GM19328 (cell line): ENCODE measurements around the gene UFSP1.

Experiments used
- ATAC-seq: cut with Tn5 transposase; IDR thresholded peaks from one replicate; pipeline ENCODE4 v1.9.1; 2021; ENCODE audit warnings: mild to moderate bottlenecking, moderate library complexity; ENCODE audit not compliant: unreplicated experiment

UFSP1 gene

GRCh38 chr7:100882785-100883526 is 6.6 kb downstream of the UFSP1 start:
- ATAC-seq, result no peak

- no peak for ATAC-seq
Measured at GRCh38 chr7:100882201-100882600, 7.3 kb downstream of the UFSP1 start.

- no peak for ATAC-seq
Measured at GRCh38 chr7:100881136-100881535, 8.4 kb downstream of the UFSP1 start.

- ATAC-seq, result no peak
Measured at GRCh38 chr7:100880645-100881044, 8.9 kb downstream of the UFSP1 start.

- no peak for ATAC-seq
Measured at GRCh38 chr7:100879685-100880261, 9.7 kb downstream of the UFSP1 start.

GRCh38 chr7:100878685-100879084 is 10.8 kb downstream of the UFSP1 start:
- no peak for ATAC-seq

GRCh38 chr7:100878013-100878412 is 11.5 kb downstream of the UFSP1 start:
- ATAC-seq, result no peak

GRCh38 chr7:100875356-100875751 is 14.2 kb downstream of the UFSP1 start:
- peak; percentile 20 for ATAC-seq

- peak; percentile 89 for ATAC-seq
Measured at GRCh38 chr7:100874577-100875355, 14.7 kb downstream of the UFSP1 start, which contains the start of gene SRRT. TSS of gene SRRT (plus strand) at chr7:100875103. CDS start at chr7:100875591, 488 bp downstream.

- ATAC-seq, result no peak
Measured at GRCh38 chr7:100874300-100874576, 15.3 kb downstream of the UFSP1 start.

DNA sequence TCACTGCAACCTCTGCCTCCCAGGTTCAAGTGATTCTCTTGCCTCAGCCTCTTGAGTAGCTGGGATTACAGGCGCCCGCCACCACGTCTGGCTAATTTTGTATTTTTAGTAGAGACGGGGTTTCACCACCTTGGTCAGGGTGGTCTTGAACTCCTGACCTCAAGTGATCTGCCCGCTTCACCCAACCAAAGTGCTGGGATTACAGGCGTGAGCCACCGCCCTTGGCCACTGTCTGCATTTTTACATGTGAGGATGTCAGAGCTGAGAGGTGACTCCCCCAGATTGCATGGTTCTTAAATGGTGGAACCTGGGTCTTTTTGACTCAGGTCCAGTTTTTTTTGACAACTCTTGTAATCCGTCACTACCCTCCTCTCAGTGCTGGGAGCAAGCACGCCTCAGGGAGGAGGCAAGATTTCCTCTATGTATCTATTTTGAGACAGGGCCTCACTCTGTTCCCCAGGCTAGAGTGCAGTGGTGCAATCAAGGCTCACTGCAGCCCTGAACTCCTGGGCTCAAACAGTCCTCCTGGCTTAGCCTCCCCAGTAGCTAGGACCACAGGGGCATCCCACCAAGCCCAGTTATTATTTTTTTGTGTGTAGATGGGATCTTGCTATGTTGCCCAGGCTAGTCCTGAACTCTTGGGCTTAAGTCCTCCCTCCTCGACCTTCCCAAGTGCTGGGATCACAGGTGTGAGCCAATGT is 15.8 kb downstream of the UFSP1 start:
- no peak for ATAC-seq

DNA sequence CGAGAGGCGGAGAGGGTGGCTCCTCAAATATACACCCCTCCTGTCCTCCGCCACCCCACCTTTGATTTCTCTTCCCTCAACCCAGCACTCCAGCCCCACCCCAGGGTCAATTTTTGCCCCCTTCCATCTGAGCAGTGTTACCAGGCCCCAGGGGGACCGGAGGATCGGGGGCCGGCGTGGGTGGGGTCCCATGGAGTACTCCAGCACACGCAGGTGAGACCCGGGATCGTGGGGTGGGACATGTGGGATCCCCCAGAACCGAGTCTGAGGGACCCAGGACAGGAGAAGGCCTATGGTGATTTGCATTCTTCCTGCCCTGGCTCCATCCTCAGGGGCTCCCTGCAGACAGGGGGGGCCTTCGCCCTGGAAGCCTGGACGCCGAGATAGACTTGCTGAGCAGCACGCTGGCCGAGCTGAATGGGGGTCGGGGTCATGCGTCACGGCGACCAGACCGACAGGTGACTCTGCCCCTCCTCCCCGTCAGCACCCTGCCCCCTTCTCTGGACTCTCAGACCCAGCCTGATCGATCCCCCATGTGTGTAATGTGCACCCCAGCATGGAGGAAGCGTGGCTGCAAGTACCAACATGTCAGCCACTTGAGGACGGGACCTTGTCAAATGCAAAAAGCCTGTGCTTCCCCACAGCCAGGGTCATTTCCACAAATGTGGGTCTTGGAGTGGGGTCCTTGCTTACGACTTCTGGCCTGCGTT is 21.6 kb downstream of the UFSP1 start:
- no peak for ATAC-seq

DNA sequence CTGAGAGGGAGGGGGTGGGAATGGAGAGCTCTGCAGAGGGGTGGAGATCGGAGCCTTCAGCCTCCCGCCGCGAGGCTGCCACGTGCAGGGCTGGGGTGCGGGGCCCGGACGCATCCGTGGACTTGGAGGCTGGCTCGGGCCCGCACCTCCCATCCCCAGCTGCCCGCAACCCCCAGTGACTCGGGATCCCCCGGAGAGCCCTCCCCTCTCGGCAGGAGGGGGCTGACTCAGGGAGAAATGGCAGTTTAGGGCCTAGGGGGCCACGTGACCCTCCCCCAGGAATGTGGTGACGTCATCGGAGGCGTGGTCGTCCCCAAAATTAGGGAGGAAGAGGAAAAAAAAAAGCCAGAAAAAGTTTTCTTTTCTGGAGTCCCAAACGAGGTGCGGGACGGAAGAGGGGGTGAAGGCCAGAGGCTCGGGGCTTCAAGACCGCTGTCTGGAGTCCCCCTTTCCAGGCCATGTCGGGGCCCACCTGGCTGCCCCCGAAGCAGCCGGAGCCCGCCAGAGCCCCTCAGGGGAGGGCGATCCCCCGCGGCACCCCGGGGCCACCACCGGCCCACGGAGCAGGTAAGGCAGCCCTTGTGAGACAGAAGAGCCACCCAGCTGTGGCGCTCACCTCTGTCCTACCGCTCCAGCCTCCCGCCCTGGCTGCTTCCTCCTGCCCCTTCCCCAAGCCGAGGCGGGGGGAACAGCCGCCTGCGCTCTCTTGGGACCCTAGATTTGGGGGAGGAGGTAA is 22.3 kb downstream of the UFSP1 start, which contains the start of gene TRIP6:
TRIP6 (plus strand) TSS at position 348 of the 736 bp plus-strand sequence; CDS start at position 459, 111 bp downstream.
- ATAC-seq, result no peak

DNA sequence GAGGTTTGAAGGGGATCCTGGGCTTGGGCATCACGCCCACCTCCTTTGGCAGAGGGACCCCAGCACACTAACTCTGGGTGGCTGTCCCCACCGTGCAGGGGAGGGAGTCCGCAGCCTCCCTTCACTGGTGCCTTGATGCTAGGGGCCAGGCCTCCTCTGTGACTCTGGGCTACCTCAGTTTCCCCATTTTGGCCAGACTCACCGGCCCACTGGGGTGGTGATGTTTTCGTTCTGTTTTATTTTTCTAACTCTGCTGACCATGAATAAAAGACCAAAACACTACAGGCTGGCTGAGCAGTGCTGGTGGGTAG is 22.8 kb downstream of the UFSP1 start:
- no peak for ATAC-seq

DNA sequence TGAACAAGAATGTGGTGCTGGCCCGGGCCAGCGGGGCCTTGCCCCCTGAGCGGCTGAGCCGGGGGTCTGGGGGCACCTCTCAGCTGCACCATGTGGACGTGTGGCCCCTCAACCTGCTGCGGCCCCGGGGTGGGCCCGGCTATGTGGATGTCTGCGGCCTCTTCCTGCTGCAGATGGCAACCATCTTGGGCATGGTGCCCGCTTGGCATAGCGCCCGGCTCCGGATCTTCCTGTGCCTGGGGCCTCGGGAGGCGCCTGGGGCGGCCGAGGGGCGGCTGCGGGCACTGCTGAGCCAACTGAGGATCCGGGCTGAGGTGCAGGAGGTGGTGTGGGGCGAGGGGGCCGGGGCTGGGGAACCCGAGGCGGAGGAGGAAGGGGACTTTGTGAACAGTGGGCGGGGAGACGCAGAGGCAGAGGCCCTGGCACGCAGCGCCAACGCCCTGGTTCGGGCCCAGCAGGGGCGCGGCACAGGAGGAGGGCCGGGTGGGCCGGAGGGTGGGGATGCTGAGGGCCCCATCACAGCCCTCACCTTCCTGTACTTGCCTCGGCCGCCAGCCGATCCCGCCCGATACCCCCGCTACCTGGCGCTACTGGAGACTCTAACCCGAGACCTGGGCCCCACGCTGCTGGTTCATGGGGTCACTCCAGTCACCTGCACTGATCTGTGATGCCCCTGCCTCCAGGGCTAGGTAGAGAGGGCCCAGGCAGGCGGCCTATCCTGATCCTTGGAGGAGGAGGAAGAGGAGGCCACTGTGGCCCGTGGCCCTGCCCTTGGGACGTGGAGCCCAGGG is 23.4 kb downstream of the UFSP1 start:
- no peak for ATAC-seq

DNA sequence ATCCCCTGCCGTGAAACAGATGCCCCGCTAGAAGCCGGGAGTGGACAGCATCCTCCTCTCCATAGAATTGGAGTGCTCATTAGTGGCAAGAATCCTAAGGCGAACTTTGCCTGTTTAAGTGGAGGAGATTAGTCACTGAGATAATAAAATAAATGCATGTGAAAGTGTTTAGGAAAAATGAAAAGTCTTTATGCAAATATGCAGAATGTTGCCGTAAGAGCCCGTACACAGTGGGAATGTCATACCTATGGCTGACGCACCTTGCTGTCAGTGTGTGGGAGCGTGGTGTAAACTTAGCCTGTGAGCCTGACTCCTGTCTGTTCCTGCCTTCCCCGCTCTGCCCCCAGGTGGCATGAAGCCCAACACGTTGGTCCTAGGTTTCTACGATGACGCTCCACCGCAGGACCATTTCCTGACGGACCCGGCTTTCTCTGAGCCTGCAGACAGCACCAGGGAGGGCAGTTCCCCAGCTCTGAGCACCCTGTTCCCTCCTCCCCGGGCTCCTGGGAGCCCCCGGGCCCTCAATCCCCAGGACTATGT is 24.1 kb downstream of the UFSP1 start:
- no peak for ATAC-seq

DNA sequence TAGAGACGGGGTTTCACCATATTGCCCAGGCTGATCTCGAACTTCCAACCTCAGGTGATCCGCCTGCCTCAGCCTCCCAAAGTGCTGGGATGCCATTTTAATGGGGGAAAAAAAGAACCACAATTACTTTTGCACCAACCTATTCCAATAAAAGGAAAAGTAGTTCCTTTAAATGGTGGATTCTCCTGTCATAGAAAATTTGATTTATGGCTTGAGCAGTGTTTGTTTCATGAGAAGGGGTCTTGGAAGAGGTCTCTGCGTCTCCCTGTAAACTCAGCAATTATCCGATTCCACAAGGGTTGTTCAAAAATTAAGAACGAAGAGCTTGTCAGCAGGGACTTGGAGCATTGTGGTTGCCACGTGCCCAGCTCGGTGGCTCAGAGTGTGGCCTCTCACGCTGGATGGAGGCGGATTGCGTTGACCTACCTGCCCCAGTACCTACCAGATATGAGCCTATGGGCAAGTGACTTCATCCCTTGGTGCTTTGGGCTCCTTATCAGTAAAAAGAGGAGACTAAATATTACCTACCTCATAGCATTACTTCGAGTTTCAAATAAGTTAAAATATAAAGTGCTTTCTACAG is 25.2 kb downstream of the UFSP1 start:
- ATAC-seq, result no peak

GRCh38 chr7:100863406-100863950 is 26.0 kb downstream of the UFSP1 start:
- no peak for ATAC-seq

GRCh38 chr7:100861616-100861985 is 27.9 kb downstream of the UFSP1 start:
- ATAC-seq, result no peak
